HG03469 (cell line): ENCODE data around the gene GRHL3.

Experiments
- ATAC-seq: cut with Tn5 transposase; IDR thresholded peaks from one replicate; pipeline ENCODE4 v1.9.1; 2021; ENCODE audit warnings: mild to moderate bottlenecking, moderate library complexity, moderate number of reproducible peaks; ENCODE audit not compliant: unreplicated experiment

The GRHL3 gene

GRCh38 chr1:24366707-24367106 lies 47.5 kb downstream of the GRHL3 start:
- ATAC-seq = no peak

GRCh38 chr1:24369199-24369598 lies 50.0 kb downstream of the GRHL3 start:
- ATAC-seq = no peak

DNA sequence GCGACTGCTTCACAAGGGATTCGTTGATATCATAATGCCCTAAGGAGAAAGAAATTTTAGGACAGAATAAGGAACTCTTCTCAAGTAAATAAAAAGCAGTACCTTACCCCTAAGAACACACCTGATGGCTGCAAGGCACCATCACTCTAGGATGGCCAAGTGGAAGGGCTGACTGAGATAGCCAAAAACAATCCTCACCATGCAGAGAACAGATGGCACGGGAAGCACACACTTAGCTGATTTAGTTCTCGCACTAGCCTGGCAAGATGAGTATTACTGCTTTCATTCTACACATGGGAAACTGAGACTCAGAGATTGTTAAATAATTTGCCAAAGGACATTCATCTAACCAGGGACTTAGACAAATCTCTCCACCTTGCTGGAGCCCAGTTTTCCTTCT lies 50.6 kb downstream of the GRHL3 start:
- no peak for ATAC-seq

DNA sequence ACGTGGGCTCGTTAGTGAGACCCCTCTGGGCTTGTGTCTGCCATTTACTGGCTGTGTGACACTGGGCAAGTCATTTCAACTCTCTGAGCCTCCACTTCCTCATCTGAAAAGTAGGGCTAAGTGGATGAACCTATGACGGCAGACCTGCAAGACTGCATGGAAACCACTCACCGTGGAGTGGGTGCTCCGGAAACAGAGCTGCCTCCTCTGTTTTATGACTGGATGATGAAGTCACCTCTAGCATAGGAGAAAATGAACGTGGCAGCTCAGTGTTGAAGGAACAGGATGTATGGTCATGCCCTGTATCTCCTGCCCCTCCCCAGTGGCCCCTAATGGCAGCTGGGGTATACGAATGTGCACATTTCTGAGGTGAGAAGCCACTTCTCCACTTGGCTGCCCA lies 53.9 kb downstream of the GRHL3 start:
- ATAC-seq = no peak

GRCh38 chr1:24373710-24374109 lies 54.6 kb downstream of the GRHL3 start:
- ATAC-seq = no peak

GRCh38 chr1:24374891-24375786 lies 56.0 kb downstream of the GRHL3 start:
- no peak for ATAC-seq

- ATAC-seq = no peak
Observed at GRCh38 chr1:24379733-24380315, 60.7 kb downstream of the GRHL3 start.

DNA sequence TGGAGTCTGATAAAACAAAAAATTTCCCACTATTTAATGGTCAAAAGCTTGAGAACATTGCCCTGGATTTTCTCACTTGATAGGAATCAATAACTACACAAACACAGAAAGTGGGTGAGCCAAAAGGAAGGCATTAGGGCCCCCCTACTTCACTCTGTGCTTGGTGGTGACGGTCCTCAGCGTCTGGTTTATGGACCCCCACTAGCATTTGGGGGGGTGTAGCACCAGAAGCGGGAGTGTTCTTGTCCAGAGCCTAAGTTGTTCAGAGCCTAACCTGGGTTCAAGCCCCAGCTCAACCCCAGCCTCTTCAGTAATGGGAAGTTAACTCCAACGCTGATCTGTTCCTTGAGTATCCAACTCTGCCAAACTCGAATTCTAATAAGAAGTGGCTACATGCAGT lies 61.4 kb downstream of the GRHL3 start:
- ATAC-seq = no peak

DNA sequence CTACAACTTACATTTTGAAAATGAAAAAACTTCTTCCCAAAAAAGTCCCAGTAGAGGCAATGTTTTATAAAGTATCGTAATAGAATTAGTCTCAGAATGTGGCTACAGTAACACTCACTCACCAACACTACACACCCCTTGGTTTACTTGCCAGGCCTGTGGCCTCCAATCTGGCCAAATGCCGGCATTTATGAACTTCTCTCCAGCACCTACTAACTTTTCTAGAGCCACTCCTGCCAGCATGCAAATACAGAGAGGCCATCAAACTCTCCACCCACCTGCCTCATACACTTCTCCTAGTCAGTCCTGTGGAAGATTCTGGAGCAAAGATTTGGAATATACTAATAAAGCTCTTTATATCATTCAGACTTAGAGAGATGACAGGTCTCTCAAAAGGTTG lies 62.1 kb downstream of the GRHL3 start:
- ATAC-seq = no peak

GRCh38 chr1:24382165-24382577 lies 63.0 kb downstream of the GRHL3 start:
- no peak for ATAC-seq

- ATAC-seq = no peak
Observed at GRCh38 chr1:24383381-24383940, 64.3 kb downstream of the GRHL3 start.

DNA sequence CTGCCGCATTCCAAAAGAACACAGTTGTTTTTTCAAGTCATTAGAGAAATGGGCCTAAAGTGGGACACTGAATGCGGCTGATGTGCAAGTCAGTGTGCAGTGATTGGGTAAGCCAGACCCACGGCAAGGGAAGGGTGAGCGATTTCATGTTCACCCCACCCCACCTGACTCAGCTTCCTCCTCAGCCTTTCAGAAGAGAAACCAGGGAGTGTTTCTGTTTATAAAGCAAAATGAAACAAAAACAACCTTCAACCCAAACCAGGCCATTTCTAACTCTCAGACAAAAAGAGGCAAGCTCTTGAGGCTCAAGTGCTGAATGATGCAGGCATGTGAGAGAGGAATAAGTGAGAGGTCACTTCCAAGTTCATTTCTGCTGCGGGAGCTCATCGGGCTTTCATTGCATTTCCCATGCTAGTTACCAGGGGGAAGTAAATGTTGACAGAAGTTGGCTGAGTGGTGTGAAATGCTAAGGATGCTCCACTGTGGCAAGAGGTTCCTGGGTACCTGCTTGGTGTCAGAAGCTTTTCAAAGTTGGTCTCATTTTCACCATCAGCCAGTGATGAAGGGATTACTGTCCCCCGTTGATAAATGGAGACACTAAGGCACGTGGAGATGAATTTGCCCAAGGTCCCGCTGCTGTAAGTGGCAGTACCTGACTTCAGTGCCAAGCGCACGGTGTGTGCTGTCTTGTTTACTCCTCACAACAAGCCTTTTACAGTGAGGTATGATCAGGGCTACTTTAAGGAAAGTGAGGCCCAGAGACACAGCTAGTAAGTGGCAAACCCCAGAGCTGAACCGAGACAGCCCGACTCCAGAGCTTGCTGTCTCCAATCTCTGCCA lies 65.3 kb downstream of the GRHL3 start:
- ATAC-seq = no peak

DNA sequence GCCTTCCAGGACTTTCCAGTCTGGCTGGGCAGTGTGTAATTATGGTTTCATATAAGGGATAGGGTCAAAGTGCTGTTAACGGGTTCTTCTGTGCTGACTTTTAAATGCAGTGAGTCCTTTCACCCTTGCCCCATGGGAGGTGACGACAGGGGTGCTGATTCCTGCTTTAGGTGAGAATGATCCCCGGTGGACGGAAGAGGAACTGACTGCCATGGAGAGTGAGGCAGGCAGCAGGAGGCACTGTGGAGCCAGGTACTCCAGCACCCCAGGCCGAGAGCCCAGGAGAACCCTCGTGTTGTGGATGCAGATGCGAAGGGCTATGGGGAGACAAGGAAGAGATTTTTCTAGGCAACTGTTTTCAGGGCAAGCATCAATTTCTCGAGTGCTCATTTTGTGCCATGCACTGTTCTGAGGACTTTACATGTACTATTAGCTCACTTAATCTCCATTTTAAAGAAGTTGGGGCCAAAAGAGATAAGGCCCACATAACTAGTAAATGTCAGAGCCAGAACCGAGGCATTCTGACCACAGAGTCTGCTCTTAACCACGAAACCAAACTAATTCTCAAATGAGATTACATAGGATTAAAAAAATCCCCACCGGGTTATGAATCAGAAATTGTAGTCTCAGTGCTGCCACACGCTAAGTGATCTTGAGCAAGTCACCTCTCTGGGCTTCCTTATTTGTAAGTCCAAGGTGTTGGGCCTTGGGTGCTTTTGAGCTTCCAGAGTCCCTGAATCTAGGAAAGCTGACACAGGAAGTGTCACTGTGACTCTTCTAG lies 66.2 kb downstream of the GRHL3 start:
- ATAC-seq = no peak

DNA sequence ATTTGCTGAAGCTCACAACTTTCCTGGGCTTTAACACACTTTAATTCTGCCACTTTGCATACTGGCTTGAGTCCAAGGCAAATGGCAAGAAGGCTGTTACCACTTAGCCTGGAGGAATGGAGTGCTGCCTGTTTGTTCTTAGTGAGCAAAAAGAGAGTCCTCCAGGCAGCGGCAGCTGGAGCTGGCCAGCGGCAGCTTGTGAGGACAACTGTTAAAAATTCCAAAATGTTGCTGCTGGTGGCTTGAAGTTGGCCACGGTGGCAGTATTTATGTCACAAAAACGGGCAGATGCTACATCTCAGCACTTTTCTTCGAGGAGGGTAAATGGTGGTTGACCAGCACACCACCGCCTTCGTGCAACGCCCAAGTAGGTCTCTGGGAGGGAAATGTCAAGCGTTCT lies 67.1 kb downstream of the GRHL3 start:
- no peak for ATAC-seq

DNA sequence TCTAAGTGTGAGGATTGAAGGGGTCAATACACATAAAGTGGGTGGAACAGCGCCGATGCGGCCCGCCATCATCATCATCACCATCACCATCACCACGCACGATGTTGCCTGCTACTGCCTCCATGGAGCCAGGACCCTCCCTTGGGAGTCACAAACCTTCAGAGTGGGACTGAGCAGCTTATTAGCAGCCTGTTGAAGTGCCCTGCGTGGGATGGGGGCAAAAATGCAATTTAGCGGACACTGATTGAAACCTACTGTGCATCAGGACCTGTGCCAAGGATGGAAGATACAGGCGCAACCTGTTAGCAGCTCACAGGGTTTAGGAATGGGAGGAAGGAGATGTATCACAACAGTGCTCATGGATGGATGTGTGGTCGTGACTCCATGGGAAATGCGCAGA lies 67.8 kb downstream of the GRHL3 start:
- no peak for ATAC-seq

- no peak for ATAC-seq
Observed at GRCh38 chr1:24387636-24388175, 68.5 kb downstream of the GRHL3 start.

- ATAC-seq = no peak
Observed at GRCh38 chr1:24388331-24388885, 69.3 kb downstream of the GRHL3 start.

- ATAC-seq = no peak
Observed at GRCh38 chr1:24389231-24389678, 70.1 kb downstream of the GRHL3 start.

DNA sequence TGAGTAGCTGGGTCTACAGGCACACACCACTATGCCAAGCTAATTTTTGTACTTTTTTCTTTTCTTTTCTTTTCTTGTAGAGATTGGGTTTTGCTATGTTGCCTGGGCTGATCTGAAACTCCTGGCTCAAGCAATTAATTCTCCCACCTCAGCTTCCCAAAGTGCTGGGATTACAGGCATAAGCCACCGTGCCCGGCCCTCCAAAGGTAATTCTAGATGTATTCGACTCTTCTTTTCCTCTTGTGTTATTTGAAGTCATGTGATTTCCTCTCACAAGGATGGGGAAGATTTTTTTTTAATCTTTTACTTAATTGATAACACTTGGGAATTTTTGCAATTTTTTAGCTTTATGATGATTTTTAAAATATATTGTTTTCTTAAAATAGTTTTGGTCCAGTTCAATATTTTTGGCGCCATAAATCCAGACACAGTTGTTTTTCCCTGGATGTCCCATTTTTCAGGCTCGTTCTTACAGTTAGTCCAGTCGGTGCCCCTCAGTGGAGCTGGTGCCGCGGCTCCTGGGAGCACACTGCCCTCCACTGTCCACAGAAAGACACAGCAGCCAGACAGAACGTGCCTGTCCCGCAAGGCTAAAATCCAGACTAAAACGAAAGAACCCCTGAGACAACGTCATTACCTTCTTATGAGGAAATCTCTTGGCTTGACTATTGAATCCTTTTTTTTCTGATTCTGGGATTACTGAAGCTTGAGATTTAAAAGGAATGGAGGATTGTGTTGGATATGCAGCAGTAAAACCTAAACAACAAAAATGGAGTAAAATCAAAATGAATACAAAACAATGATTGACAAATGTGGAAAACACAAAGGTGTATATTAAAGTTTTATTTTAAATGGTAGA lies 72.0 kb downstream of the GRHL3 start:
- ATAC-seq = no peak
